DMS 273 treated with DMSO at 0.1 percent for 48 hours (cell line): Measurements from ENCODE around the gene CMIP.
"Not testable (repeated sequence)": the region's sequence is repeated elsewhere in the genome, so short reads cannot be mapped to it uniquely, and the experiment has no call there.

Experiments used
- DNase-seq: peaks from one replicate; lab custom pipeline; 2025; lab: John Stamatoyannopoulos, UW

The CMIP gene

GRCh38 chr16:81421536-81421935, 23.1 kb upstream of the CMIP start:
- no peak for DNase-seq

- DNase-seq: not testable (repeated sequence)
Measured at GRCh38 chr16:81422153-81422552, 22.5 kb upstream of the CMIP start.

GRCh38 chr16:81424771-81425170, 19.8 kb upstream of the CMIP start:
- DNase-seq: no peak

- DNase-seq: no peak
Measured at GRCh38 chr16:81427219-81427618, 17.4 kb upstream of the CMIP start.

- peak; percentile 67 for DNase-seq
Measured at GRCh38 chr16:81429045-81429521, 15.5 kb upstream of the CMIP start.

GRCh38 chr16:81431554-81432353, 12.9 kb upstream of the CMIP start:
- DNase-seq: no peak

GRCh38 chr16:81432937-81433557, 11.6 kb upstream of the CMIP start:
- DNase-seq: no peak

- no peak for DNase-seq
Measured at GRCh38 chr16:81435103-81435502, 9.5 kb upstream of the CMIP start.

GRCh38 chr16:81435567-81435966, 9.0 kb upstream of the CMIP start:
- DNase-seq: no peak

GRCh38 chr16:81436386-81436785, 8.2 kb upstream of the CMIP start:
- no peak for DNase-seq

GRCh38 chr16:81437865-81438264, 6.7 kb upstream of the CMIP start:
- DNase-seq: no peak

GRCh38 chr16:81440888-81441761, 3.5 kb upstream of the CMIP start:
- no peak for DNase-seq

GRCh38 chr16:81442220-81442915, 2.2 kb upstream of the CMIP start:
- DNase-seq: no peak

GRCh38 chr16:81442916-81443687, 1.5 kb upstream of the CMIP start:
- DNase-seq: no peak

GRCh38 chr16:81443688-81444447, 740 bp upstream of the CMIP start:
- no peak for DNase-seq

GRCh38 chr16:81445143-81445961, 744 bp downstream of the CMIP start:
- no peak for DNase-seq

GRCh38 chr16:81445966-81446906, 1.6 kb downstream of the CMIP start:
- peak; percentile 35 for DNase-seq

GRCh38 chr16:81446907-81447268, 2.3 kb downstream of the CMIP start:
- no peak for DNase-seq
